Neural progenitor cell (in vitro differentiated cells): Measurements from ENCODE around the gene PCNT.

ENCODE experiments used
- EZH2 ChIP-seq: fragments of 200-600 bp; sonication (generic); IDR thresholded peaks from 2 replicates; pipeline ENCODE4 v1.6.1; 2017; ENCODE audit warnings: antibody characterized with exemption, mild to moderate bottlenecking, moderate library complexity
- EZH2phosphoT487 ChIP-seq: fragments of 200-600 bp; sonication (generic); IDR thresholded peaks from 2 replicates; pipeline ENCODE4 v1.6.1; 2017; ENCODE audit warnings: antibody characterized with exemption

DNA sequence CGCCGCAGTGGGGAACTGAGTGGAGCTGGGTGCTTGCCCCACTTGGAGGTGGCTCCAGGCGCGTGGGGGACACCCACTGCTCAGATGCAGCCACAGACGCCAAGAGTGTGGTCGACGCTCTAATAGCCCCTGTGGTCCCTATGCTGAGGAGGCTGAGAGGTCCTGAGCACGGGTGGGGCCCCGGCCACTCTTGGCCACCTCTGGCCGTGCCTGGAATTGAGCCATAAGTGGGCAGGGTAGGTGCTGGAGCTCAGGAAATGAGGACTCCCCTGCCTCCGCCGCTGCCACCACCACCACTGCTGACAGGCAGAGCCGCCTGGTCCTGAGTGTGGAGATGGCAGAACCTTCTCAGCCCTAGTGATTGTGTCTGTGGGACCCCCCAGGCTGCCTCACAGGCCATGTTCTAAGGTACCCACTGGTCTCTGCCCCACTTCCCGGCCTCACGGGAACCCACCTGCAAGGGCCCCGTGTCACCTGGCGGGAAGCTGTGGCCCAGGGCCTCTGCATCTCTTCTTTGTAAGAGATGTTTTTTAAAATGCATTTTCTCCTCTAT, 100.2 kb downstream of the PCNT start:
- TF ChIP-seq EZH2 (no peak), EZH2phosphoT487 (no peak)
